Gastroesophageal sphincter (tissue), 3 donors: ENCODE measurements around the gene CCL24.

Source experiments
- POLR2A ChIP-seq, 2 donors: fragments of 450-650 bp; IDR thresholded peaks; one replicate each; pipeline ENCODE4 v1.6.1; 2017; ENCODE audit warnings: antibody characterized with exemption in 2 of 2, mild to moderate bottlenecking in 2 of 2, moderate library complexity in 1 of 2
- POLR2AphosphoS5 ChIP-seq: sonication (generic); formaldehyde crosslinking; IDR thresholded peaks from one replicate; pipeline ENCODE4 v1.6.1; 2017; ENCODE audit warnings: antibody characterized with exemption
- TF ChIP-seq, protein P1 (sequence below), 4 experiments: fragments of 200-600 bp in 2 of 4; fragments of 450-650 bp in 2 of 4; sonication (generic) in 1 of 4; IDR thresholded peaks; one replicate each; pipeline ENCODE4 v1.5.1; 2017 to 2019; ENCODE audit warnings: antibody characterized with exemption in 4 of 4, mild to moderate bottlenecking in 2 of 4, moderate library complexity in 2 of 4

DNA sequence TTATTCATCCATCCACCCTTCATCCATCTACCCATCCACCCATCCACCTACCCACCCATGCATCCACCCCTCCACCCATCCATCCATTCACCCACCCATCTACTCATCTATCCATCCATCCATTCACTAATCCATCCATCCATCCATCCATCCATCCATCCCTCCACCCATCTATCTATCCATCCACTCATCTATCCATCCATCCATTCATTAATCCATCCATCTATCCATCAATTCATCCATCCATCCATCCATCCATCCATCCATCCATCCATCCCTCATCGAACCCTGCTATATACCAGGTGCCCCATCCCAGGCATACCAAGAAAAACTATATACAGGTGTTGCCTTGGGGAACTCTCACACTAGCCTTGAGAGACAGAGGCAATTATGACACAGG lies 7.1 kb upstream of the CCL24 start:
- TF ChIP-seq, protein P1, sequence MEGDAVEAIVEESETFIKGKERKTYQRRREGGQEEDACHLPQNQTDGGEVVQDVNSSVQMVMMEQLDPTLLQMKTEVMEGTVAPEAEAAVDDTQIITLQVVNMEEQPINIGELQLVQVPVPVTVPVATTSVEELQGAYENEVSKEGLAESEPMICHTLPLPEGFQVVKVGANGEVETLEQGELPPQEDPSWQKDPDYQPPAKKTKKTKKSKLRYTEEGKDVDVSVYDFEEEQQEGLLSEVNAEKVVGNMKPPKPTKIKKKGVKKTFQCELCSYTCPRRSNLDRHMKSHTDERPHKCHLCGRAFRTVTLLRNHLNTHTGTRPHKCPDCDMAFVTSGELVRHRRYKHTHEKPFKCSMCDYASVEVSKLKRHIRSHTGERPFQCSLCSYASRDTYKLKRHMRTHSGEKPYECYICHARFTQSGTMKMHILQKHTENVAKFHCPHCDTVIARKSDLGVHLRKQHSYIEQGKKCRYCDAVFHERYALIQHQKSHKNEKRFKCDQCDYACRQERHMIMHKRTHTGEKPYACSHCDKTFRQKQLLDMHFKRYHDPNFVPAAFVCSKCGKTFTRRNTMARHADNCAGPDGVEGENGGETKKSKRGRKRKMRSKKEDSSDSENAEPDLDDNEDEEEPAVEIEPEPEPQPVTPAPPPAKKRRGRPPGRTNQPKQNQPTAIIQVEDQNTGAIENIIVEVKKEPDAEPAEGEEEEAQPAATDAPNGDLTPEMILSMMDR (IDR thresholded peaks at IDR 0.05) = no peak
- TF ChIP-seq POLR2A (IDR thresholded peaks at IDR 0.05) (no peak), POLR2AphosphoS5 (no peak)
